Trophoblast cell (in vitro differentiated cells and primary cell): Measurements from ENCODE around the gene RHBDL1.
A peak's percentile ranks its signal among the peaks of the same experiment; 100 is the strongest.

Experiments
- DNase-seq, 2 donors: peaks; one replicate each; pipeline ENCODE4 v3.0.0-alpha.2; 2016
- H2AFZ ChIP-seq: 2 replicates; pipeline ENCODE4 v1.6.1; 2013; ENCODE audit warnings: low read length, moderate library complexity, mild to moderate bottlenecking; ENCODE audit not compliant: insufficient read depth, poor library complexity
- H2AK5ac ChIP-seq: 2 replicates; pipeline ENCODE4 v1.6.1; 2013; ENCODE audit warnings: mild to moderate bottlenecking, low read length
- H2BK120ac ChIP-seq: 2 replicates; pipeline ENCODE4 v1.6.1; 2013; ENCODE audit warnings: low read length, mild to moderate bottlenecking, moderate library complexity; ENCODE audit not compliant: insufficient read depth, poor library complexity
- H2BK12ac ChIP-seq: 2 replicates; pipeline ENCODE4 v1.6.1; 2013; ENCODE audit warnings: mild to moderate bottlenecking, low read length, moderate library complexity
- H2BK5ac ChIP-seq: 2 replicates; pipeline ENCODE4 v1.6.1; 2013; ENCODE audit warnings: low read length, low read depth, moderate library complexity, mild to moderate bottlenecking; ENCODE audit not compliant: poor library complexity
- H3K14ac ChIP-seq: 2 replicates; pipeline ENCODE4 v1.6.1; 2013; ENCODE audit warnings: mild to moderate bottlenecking, low read length
- H3K18ac ChIP-seq: 2 replicates; pipeline ENCODE4 v1.6.1; 2013; ENCODE audit warnings: mild to moderate bottlenecking, low read length
- H3K23ac ChIP-seq: 2 replicates; pipeline ENCODE4 v1.6.1; 2013; ENCODE audit warnings: low read length
- H3K27ac ChIP-seq: 2 replicates; pipeline ENCODE4 v1.5.1; 2013; ENCODE audit warnings: low read depth, mild to moderate bottlenecking, inconsistent platforms, low read length, moderate library complexity
- H3K27me3 ChIP-seq: 2 replicates; pipeline ENCODE4 v1.6.1; 2013; ENCODE audit warnings: inconsistent platforms, mild to moderate bottlenecking, low read length, moderate library complexity; ENCODE audit not compliant: insufficient read depth
- H3K36me3 ChIP-seq, 2 experiments: 1 replicate in 1 of 2; 2 replicates in 1 of 2; pipeline ENCODE4 v1.6.1; 2013; ENCODE audit warnings: low read length in 2 of 2, mild to moderate bottlenecking in 2 of 2, moderate library complexity in 1 of 2; ENCODE audit not compliant: insufficient read depth in 2 of 2, control insufficient read depth in 1 of 2
- H3K4ac ChIP-seq: 2 replicates; pipeline ENCODE4 v1.6.1; 2013; ENCODE audit warnings: low read depth, mild to moderate bottlenecking, low read length, moderate library complexity
- H3K4me1 ChIP-seq, 2 experiments: 1 replicate in 1 of 2; 2 replicates in 1 of 2; pipeline ENCODE4 v1.6.1; 2013; ENCODE audit warnings: low read length in 2 of 2, mild to moderate bottlenecking in 2 of 2, moderate library complexity in 1 of 2; ENCODE audit not compliant: insufficient read depth in 2 of 2, control insufficient read depth in 1 of 2
- H3K4me2 ChIP-seq: 2 replicates; pipeline ENCODE4 v1.6.1; 2013; ENCODE audit warnings: inconsistent platforms, mild to moderate bottlenecking, low read length, moderate library complexity
- H3K4me3 ChIP-seq: 2 replicates; pipeline ENCODE4 v1.5.1; 2013; ENCODE audit warnings: mild to moderate bottlenecking, low read depth, low read length, inconsistent platforms
- H3K79me1 ChIP-seq: one replicate; pipeline ENCODE4 v1.6.1; 2013; ENCODE audit warnings: low read length
- H3K79me2 ChIP-seq: 2 replicates; pipeline ENCODE4 v1.6.1; 2013; ENCODE audit warnings: low read length, mild to moderate bottlenecking; ENCODE audit not compliant: control insufficient read depth, insufficient read depth, poor library complexity
- H3K9ac ChIP-seq: 2 replicates; pipeline ENCODE4 v1.6.1; 2013; ENCODE audit warnings: mild to moderate bottlenecking, low read length
- H3K9me3 ChIP-seq: 2 replicates; pipeline ENCODE4 v1.6.1; 2013; ENCODE audit warnings: low read depth, mild to moderate bottlenecking, control low read depth, inconsistent platforms, low read length; ENCODE audit not compliant: insufficient read depth
- H4K12ac ChIP-seq: 2 replicates; pipeline ENCODE4 v1.6.1; 2013; ENCODE audit warnings: low read depth, mild to moderate bottlenecking, low read length, moderate library complexity
- H4K8ac ChIP-seq: 2 replicates; pipeline ENCODE4 v1.6.1; 2013; ENCODE audit warnings: low read depth, mild to moderate bottlenecking, low read length, moderate library complexity
- H4K91ac ChIP-seq: one replicate; pipeline ENCODE4 v1.6.1; 2013; ENCODE audit warnings: low read depth, mild to moderate bottlenecking, low read length, moderate library complexity
- WGBS: extraction: QIAGEN DNeasy Blood & Tissue Kit; methylation state at CpG from one replicate; pipeline ENCODE4 v1.1.7; 2013; ENCODE audit warnings: missing lambda C conversion rate; ENCODE audit not compliant: insufficient read length, insufficient coverage; ENCODE audit errors: extremely low coverage; 5-methylcytosine and 5-hydroxymethylcytosine counted together

RHBDL1 gene

GRCh38 chr16:719815-720446 is 44.5 kb downstream of the RHBDL1 start:
- H2AFZ ChIP-seq: peak overlapping the region; percentile 94
- H3K4me2 ChIP-seq: peak overlapping the region; percentile 82
- peaks cover 12% of the 10 kb centered on the region for H3K27me3 ChIP-seq

GRCh38 chr16:720447-720989 is 45.0 kb downstream of the RHBDL1 start:
- peak overlapping the region; percentile 81 for H3K27ac ChIP-seq
- H3K23ac ChIP-seq: no peak overlapping the region
- H3K4me2 ChIP-seq: peak overlapping the region; percentile 82
- peak overlapping the region; percentile 96 for H3K14ac ChIP-seq
- DNase-seq: no peak
- H3K36me3 ChIP-seq: peaks cover 0 to 3% of the 10 kb centered on the region in 2 experiments
- H3K79me1 ChIP-seq: peaks cover 9% of the 10 kb centered on the region
- peaks cover 10% of the 10 kb centered on the region for H3K9me3 ChIP-seq
- peak overlapping the region; percentile 95 for H3K4me3 ChIP-seq
- peak overlapping the region; percentile 65 for H3K9ac ChIP-seq
- H3K27me3 ChIP-seq: peaks cover 7% of the 10 kb centered on the region
- peak overlapping the region; percentile 86 for H2BK120ac ChIP-seq
- H2BK5ac ChIP-seq: peak overlapping the region; percentile 81
- H4K12ac ChIP-seq: peak overlapping the region; percentile 92
- peak overlapping the region; percentile 95 for H4K91ac ChIP-seq
- no peak overlapping the region for H2BK12ac ChIP-seq
- H3K18ac ChIP-seq: peak overlapping the region; percentile 95
- peak overlapping the region; percentile 95 for H4K8ac ChIP-seq
- peaks cover 16 to 19% of the 10 kb centered on the region in 2 experiments for H3K4me1 ChIP-seq
- H3K79me2 ChIP-seq: peaks cover 6% of the 10 kb centered on the region
- H2AK5ac ChIP-seq: peak overlapping the region; percentile 85
- no CpG with 5 or more reads among the region's 38 CpGs for WGBS
- H2AFZ ChIP-seq: peak overlapping the region; percentile 94
- H3K4ac ChIP-seq: peak overlapping the region; percentile 85

More at GRCh38 chr16:719815-720446, 44.5 kb downstream of the RHBDL1 start:
- H4K91ac ChIP-seq: no peak overlapping the region
- H4K8ac ChIP-seq: no peak overlapping the region
- no peak overlapping the region for H3K14ac ChIP-seq
- H3K4me1 ChIP-seq: peaks cover 20 to 23% of the 10 kb centered on the region in 2 experiments
- H3K23ac ChIP-seq: no peak overlapping the region
- no peak overlapping the region for H3K4me3 ChIP-seq
- peaks cover 6% of the 10 kb centered on the region for H3K79me2 ChIP-seq
- peaks cover 0 to 3% of the 10 kb centered on the region in 2 experiments for H3K36me3 ChIP-seq
- H3K9ac ChIP-seq: peak overlapping the region; percentile 42
- H3K9me3 ChIP-seq: peaks cover 10% of the 10 kb centered on the region
- H2AK5ac ChIP-seq: no peak overlapping the region
- WGBS: no CpG with 5 or more reads among the region's 16 CpGs
- H3K18ac ChIP-seq: peak overlapping the region; percentile 16
- H4K12ac ChIP-seq: no peak overlapping the region
- no peak overlapping the region for H2BK120ac ChIP-seq
- DNase-seq: peak in 1 of 2 donors; percentile 33
- H2BK5ac ChIP-seq: no peak overlapping the region
- no peak overlapping the region for H3K4ac ChIP-seq
- H3K79me1 ChIP-seq: peaks cover 9% of the 10 kb centered on the region
- no peak overlapping the region for H3K27ac ChIP-seq
- no peak overlapping the region for H2BK12ac ChIP-seq

DNA sequence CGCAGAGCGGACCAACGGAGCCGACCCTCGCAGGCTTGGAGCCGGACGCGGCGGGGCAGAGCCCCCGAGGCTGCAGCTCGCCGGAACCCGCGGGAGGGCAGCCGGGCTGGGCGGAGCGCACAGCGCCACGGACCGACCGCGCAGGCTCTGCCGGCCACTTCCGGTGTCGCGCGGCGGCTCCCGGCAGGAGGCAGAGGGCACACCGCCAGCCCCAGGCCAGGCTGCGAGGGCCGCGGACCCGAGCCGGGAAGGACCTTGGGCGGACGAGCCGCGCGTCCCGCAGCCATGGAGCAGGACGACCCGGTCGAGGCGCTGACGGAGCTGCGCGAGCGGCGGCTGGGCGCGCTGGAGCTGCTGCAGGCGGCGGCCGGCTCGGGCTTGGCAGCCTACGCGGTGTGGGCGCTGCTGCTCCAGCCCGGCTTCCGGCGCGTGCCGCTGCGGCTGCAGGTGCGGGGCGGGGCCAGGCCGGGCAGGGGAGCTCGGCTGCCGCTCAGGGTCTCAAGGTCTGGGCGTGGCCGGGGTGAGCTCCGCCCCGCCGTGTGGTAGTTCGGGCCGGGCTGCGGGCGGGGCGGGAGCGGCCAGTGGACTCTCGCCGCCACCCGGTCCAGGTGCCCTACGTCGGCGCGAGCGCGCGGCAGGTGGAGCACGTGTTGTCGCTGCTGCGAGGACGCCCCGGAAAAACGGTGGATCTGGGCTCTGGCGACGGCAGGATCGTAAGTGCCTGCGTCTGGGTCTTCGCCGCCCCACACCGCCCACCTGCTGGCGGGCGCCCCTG is 45.7 kb downstream of the RHBDL1 start, which contains the start of gene ANTKMT:
Gene ANTKMT, plus strand, starts transcription at position 157 of the 775 bp plus-strand sequence. Its CDS starts 129 bp downstream, at position 286.
- Histone ChIP-seq H4K12ac (peak within 1 kb of the TSS; percentile 96), H2BK120ac (peak within 1 kb of the TSS; percentile 86), H3K79me2 (peaks cover 6% of the 10 kb centered on the region), H3K79me1 (peaks cover 9% of the 10 kb centered on the region), H3K9ac (peak within 1 kb of the TSS; percentile 94), H3K18ac (peak within 1 kb of the TSS; percentile 95), H3K27me3 (peaks cover 2% of the 10 kb centered on the region), H3K4me3 (peak within 1 kb of the TSS; percentile 95), H3K36me3 (peaks cover 0 to 3% of the 10 kb centered on the region in 2 experiments), H4K91ac (peak within 1 kb of the TSS; percentile 95), H2BK12ac (no peak within 1 kb of the TSS), H2BK5ac (peak within 1 kb of the TSS; percentile 81), H3K9me3 (peaks cover 10% of the 10 kb centered on the region), H4K8ac (peak within 1 kb of the TSS; percentile 95), H3K4ac (peak within 1 kb of the TSS; percentile 85), H3K27ac (peak within 1 kb of the TSS; percentile 81), H3K14ac (peak within 1 kb of the TSS; percentile 96), H2AK5ac (peak within 1 kb of the TSS; percentile 85), H3K4me2 (peak within 1 kb of the TSS; percentile 82), H2AFZ (peak within 1 kb of the TSS; percentile 94), H3K4me1 (peaks cover 13 to 16% of the 10 kb centered on the region in 2 experiments), H3K23ac (no peak within 1 kb of the TSS)
- peak; percentile 84 to 88 for DNase-seq
- no CpG with 5 or more reads among the region's 106 CpGs for WGBS

- H2AFZ ChIP-seq: no peak overlapping the region
- peaks cover 9% of the 10 kb centered on the region for H3K79me1 ChIP-seq
- no peak overlapping the region for H4K8ac ChIP-seq
- no peak overlapping the region for H4K12ac ChIP-seq
- no peak for DNase-seq
- peaks cover 8% of the 10 kb centered on the region for H3K9me3 ChIP-seq
- H2BK5ac ChIP-seq: no peak overlapping the region
- no peak overlapping the region for H3K9ac ChIP-seq
- no peak overlapping the region for H3K27ac ChIP-seq
- no peak overlapping the region for H3K18ac ChIP-seq
- H3K4me3 ChIP-seq: no peak overlapping the region
- H3K79me2 ChIP-seq: peaks cover 6% of the 10 kb centered on the region
- WGBS: no CpG with 5 or more reads among the region's 51 CpGs
- peak overlapping the region; percentile 95 for H4K91ac ChIP-seq
- H3K4me1 ChIP-seq: peaks cover 13 to 18% of the 10 kb centered on the region in 2 experiments
- H3K27me3 ChIP-seq: no peaks in the 10 kb centered on the region
- H3K23ac ChIP-seq: no peak overlapping the region
- peak overlapping the region; percentile 82 for H3K4me2 ChIP-seq
- H3K14ac ChIP-seq: no peak overlapping the region
- H3K4ac ChIP-seq: no peak overlapping the region
- H3K36me3 ChIP-seq: peaks cover 0 to 3% of the 10 kb centered on the region in 2 experiments
- no peak overlapping the region for H2BK12ac ChIP-seq
- H2AK5ac ChIP-seq: peak overlapping the region; percentile 3
- H2BK120ac ChIP-seq: no peak overlapping the region
Observed at GRCh38 chr16:721765-722540, 46.5 kb downstream of the RHBDL1 start.
